WTC11 (cell line): ENCODE measurements around the gene PPP1R1B. TPM values are rescaled to one million over a fixed set of nuclear protein-coding genes. Genes with fewer than 3 reads are reported as not detected.

Source experiments
- ATAC-seq: fragments of 200-7000 bp; cut with Tn5 transposase; 2 replicates; pipeline ENCODE4 v1.10.0; 2021; ENCODE audit warnings: mild to moderate bottlenecking, moderate library complexity
- CTCF ChIA-PET: fragments of 300-600 bp; sonication (Branson Sonifier 250); formaldehyde crosslinking; loops from one replicate; lab custom pipeline; 2021; ENCODE audit warnings: antibody characterized with exemption; lab: Charles Lee
- POLR2A ChIA-PET: fragments of 350-600 bp; sonication (Branson Sonifier 250); formaldehyde crosslinking; loops from one replicate; lab custom pipeline; 2021; ENCODE audit warnings: antibody characterized with exemption; lab: Charles Lee
- DNase-seq: peaks from one replicate; pipeline ENCODE4 v3.0.0; 2021; ENCODE audit warnings: low spot score
- H3K27ac Mint-ChIP-seq: 2 replicates; pipeline ENCODE4 v1.8.0; 2021; ENCODE audit warnings: mixed read lengths
- H3K27me3 Mint-ChIP-seq: 2 replicates; pipeline ENCODE4 v1.8.0; 2021; ENCODE audit warnings: low read depth, mild to moderate bottlenecking, moderate library complexity, mixed read lengths
- H3K36me3 Mint-ChIP-seq: 2 replicates; pipeline ENCODE4 v1.8.0; 2021; ENCODE audit warnings: mixed read lengths
- H3K4me1 Mint-ChIP-seq: 2 replicates; pipeline ENCODE4 v1.8.0; 2022; ENCODE audit warnings: mixed read lengths
- H3K4me3 Mint-ChIP-seq: 2 replicates; pipeline ENCODE4 v1.8.0; 2021; ENCODE audit warnings: mild to moderate bottlenecking, moderate library complexity, mixed read lengths
- H3K9me3 Mint-ChIP-seq: 2 replicates; pipeline ENCODE4 v1.8.0; 2021; ENCODE audit warnings: mixed read lengths
- CTCF ChIP-seq: fragments of 200-600 bp; IDR thresholded peaks from 2 replicates; pipeline ENCODE4 v1.8.0; 2022; ENCODE audit warnings: antibody characterized with exemption
- E2F5 ChIP-seq: sonication (generic); formaldehyde crosslinking; IDR thresholded peaks from 2 replicates; pipeline ENCODE4 v1.8.1; 2022; ENCODE audit warnings: mild to moderate bottlenecking, moderate library complexity, missing genetic modification reagents
- IRF1 ChIP-seq: sonication (generic); formaldehyde crosslinking; IDR thresholded peaks from 2 replicates; pipeline ENCODE4 v1.8.0; 2023; ENCODE audit warnings: missing genetic modification reagents
- IRF2 ChIP-seq: sonication (generic); formaldehyde crosslinking; IDR thresholded peaks from 2 replicates; pipeline ENCODE4 v1.8.0; 2022; ENCODE audit warnings: low read depth, missing genetic modification reagents, borderline replicate concordance
- NR1H2 ChIP-seq: sonication (generic); formaldehyde crosslinking; IDR thresholded peaks from 2 replicates; pipeline ENCODE4 v1.9.0; 2021; ENCODE audit warnings: mild to moderate bottlenecking, moderate library complexity, missing genetic modification reagents
- PRDM15 ChIP-seq: sonication (generic); formaldehyde crosslinking; IDR thresholded peaks from 2 replicates; pipeline ENCODE4 v1.8.0; 2022; ENCODE audit warnings: missing genetic modification reagents
- PREB ChIP-seq: sonication (generic); formaldehyde crosslinking; IDR thresholded peaks from 2 replicates; pipeline ENCODE4 v1.8.1; 2022; ENCODE audit warnings: mild to moderate bottlenecking, missing genetic modification reagents, moderate library complexity, borderline replicate concordance
- USF2 ChIP-seq: sonication (generic); formaldehyde crosslinking; IDR thresholded peaks from 2 replicates; pipeline ENCODE4 v1.8.1; 2023; ENCODE audit warnings: mild to moderate bottlenecking, missing genetic modification reagents, moderate library complexity
- ZNF138 ChIP-seq: sonication (generic); formaldehyde crosslinking; conservative IDR thresholded peaks from 2 replicates; pipeline ENCODE4 v1.8.1; 2022; ENCODE audit warnings: mild to moderate bottlenecking, moderate library complexity, missing genetic modification reagents
- ZNF396 ChIP-seq: fragments of 250-450 bp; sonication (Bioruptor Pico); IDR thresholded peaks from 2 replicates; pipeline ENCODE4 v1.8.0; 2021; ENCODE audit warnings: mild to moderate bottlenecking, moderate library complexity, borderline replicate concordance
- ZSCAN18 ChIP-seq: fragments of 250-450 bp; sonication (Bioruptor Pico); IDR thresholded peaks from 2 replicates; pipeline ENCODE4 v2.1.2; 2022; ENCODE audit warnings: mild to moderate bottlenecking, moderate library complexity
- total RNA-seq: library from RNA; stranded (reverse); gene quantifications from 3 replicates; pipeline ENCODE4 v1.2.3, GENCODE V29; 2021

Gene PPP1R1B
- total RNA-seq, 1 experiment from 2014 or later, result 20.5 TPM

- DNase-seq (no peak), ATAC-seq (no peak)
- POLR2A ChIA-PET, result interaction anchor here (0.5 to 0.6 kb wide), 2 partner anchors 90 to 787 kb away, joined by 4 to 11 read pairs; no protein-coding TSS in a partner anchor
- CTCF ChIA-PET, result interaction anchor here (1.0 to 23.6 kb wide), 11 partner anchors 12 to 121 kb away, joined by 3 to 876 read pairs (median 6); partner anchors contain the start of genes ERBB2, PNMT, PPP1R1B and TCAP
- Mint-ChIP-seq H3K27ac (peak overlapping the region; percentile 91), H3K4me1 (peaks cover 88% of the 10 kb centered on the region), H3K9me3 (no peaks in the 10 kb centered on the region), H3K4me3 (no peak overlapping the region), H3K27me3 (0 out of 2 replicates have a peak, but pooled peaks cover 2% of the 10 kb centered on the region), H3K36me3 (no peaks in the 10 kb centered on the region)
- no peak for TF ChIP-seq ZSCAN18 (CRISPR knock-in tag)
These were observed 6.9 kb downstream of the PPP1R1B start for GRCh38 chr17:39633570-39634183.

- Mint-ChIP-seq H3K27me3 (no peaks in the 10 kb centered on the region), H3K4me1 (peaks cover 87% of the 10 kb centered on the region), H3K36me3 (no peaks in the 10 kb centered on the region), H3K9me3 (no peaks in the 10 kb centered on the region), H3K4me3 (no peak overlapping the region), H3K27ac (peak overlapping the region; percentile 53)
- POLR2A ChIA-PET, result no interaction called here
- CTCF ChIA-PET, result interaction anchor here (0.6 to 23.6 kb wide), 20 partner anchors 13 to 135 kb away, joined by 3 to 876 read pairs (median 4); partner anchors contain the start of genes ERBB2, PNMT, PPP1R1B and TCAP
- DNase-seq (no peak), ATAC-seq (peak; percentile 4)
- TF ChIP-seq CTCF, result peak; percentile 64
- TF ChIP-seq USF2 (CRISPR knock-in tag), result no peak
These were observed 7.7 kb downstream of the PPP1R1B start for GRCh38 chr17:39634384-39634871.

- DNase-seq (no peak), ATAC-seq (no peak)
- H3K4me1 Mint-ChIP-seq, result peaks cover 80% of the 10 kb centered on the region
- TF ChIP-seq ZNF138 (CRISPR knock-in tag) (no peak), PRDM15 (CRISPR knock-in tag) (peak; percentile 17; the same call in 1 of the 2 replicates)
- no peaks in the 10 kb centered on the region for H3K27me3 Mint-ChIP-seq
- H3K36me3 Mint-ChIP-seq, result no peaks in the 10 kb centered on the region
- CTCF ChIA-PET, result interaction anchor here (1.2 to 23.6 kb wide), 11 partner anchors 12 to 94 kb away, joined by 3 to 876 read pairs (median 6); partner anchors contain the start of genes PNMT, PPP1R1B and TCAP
- H3K27ac Mint-ChIP-seq, result peak overlapping the region; percentile 64
- POLR2A ChIA-PET, result no interaction called here
- no peaks in the 10 kb centered on the region for H3K9me3 Mint-ChIP-seq
- H3K4me3 Mint-ChIP-seq, result no peak overlapping the region
These were observed 8.9 kb downstream of the PPP1R1B start for GRCh38 chr17:39635614-39636176.

GRCh38 chr17:39636587-39636926 is 9.8 kb downstream of the PPP1R1B start:
- DNase-seq (no peak), ATAC-seq (no peak)
- ChIA-PET CTCF (interaction anchor here (1.0 to 23.6 kb wide), 6 partner anchors 10 to 89 kb away, joined by 3 to 851 read pairs (median 10); partner anchors contain the start of gene PPP1R1B), POLR2A (no interaction called here)
- Mint-ChIP-seq H3K9me3 (no peaks in the 10 kb centered on the region), H3K27me3 (no peaks in the 10 kb centered on the region), H3K4me1 (peaks cover 72% of the 10 kb centered on the region), H3K4me3 (peak overlapping the region; percentile 76), H3K36me3 (no peaks in the 10 kb centered on the region), H3K27ac (peak overlapping the region; percentile 64)
- TF ChIP-seq ZNF396 (CRISPR knock-in tag) (no peak), PREB (CRISPR knock-in tag) (no peak), E2F5 (CRISPR knock-in tag) (no peak), IRF2 (CRISPR knock-in tag) (no peak), CTCF (no peak), IRF1 (CRISPR knock-in tag) (no peak), NR1H2 (CRISPR knock-in tag) (no peak)
